Muscle of back (tissue), 11 donors: Measurements from ENCODE around the gene BAG1. TPM values are rescaled to one million over a fixed set of nuclear protein-coding genes. Genes with fewer than 3 reads are reported as not detected.

Source experiments
- DNase-seq, 3 donors: peaks; one replicate each; pipeline versions ENCODE4 v3.0.0 to v3.0.0-alpha.2; 2013
- polyA plus RNA-seq, 10 donors: library from polyadenylated mRNA; unstranded; fragments of 120-200 nt; gene quantifications; one replicate each; pipeline ENCODE4 v1.2.1, GENCODE V29; 2013; ENCODE audit not compliant: insufficient read length in 10 of 10

Gene BAG1
- polyA plus RNA-seq, 10 donors: 62.4 to 86.8 (median 73.6) TPM

GRCh38 chr9:33287087-33287490 is 22.6 kb upstream of the BAG1 start:
- DNase-seq: peak; percentile 36 to 65 (median 41)

DNA sequence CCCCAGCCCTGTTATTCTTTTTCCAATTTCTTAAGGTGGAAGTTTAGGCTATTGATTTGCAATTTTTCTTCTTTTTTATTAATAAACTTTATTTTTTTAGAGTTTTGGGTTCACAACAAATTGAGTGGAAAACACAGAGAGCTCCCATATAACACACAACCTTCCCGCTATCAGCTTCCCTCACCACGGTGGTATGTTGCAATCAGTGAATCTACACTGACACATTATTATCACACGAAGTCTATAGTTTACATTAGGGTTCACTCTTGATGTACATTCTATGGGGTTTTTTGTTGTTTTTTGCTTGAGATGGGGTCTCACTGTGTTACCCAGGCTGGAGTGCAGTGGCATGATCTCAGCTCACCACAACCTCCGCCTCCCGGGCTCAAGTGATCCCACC is 21.0 kb upstream of the BAG1 start:
- no peak for DNase-seq

GRCh38 chr9:33277484-33277883 is 13.0 kb upstream of the BAG1 start:
- no peak for DNase-seq

DNA sequence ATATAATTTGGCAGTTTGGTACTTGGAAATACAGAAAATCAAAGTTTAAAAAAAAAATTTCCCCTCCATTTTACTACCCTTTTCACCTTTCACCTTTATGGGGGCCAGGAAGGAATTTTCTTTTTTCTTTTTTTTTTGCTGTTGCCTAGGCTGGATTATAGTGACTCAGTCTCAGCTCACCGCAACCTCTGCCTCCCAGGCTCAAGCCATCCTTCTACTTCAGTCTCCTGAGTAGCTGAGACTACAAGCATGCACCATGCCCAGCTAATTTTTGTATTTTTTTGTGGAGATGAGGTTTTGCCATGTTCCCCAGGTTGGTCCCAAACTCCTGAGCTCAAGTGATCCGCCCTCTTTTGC is 9.4 kb upstream of the BAG1 start:
- DNase-seq: no peak

- DNase-seq: no peak
These were observed 8.9 kb upstream of the BAG1 start for GRCh38 chr9:33273266-33273971.

GRCh38 chr9:33272061-33272460 is 7.6 kb upstream of the BAG1 start:
- DNase-seq: no peak

DNA sequence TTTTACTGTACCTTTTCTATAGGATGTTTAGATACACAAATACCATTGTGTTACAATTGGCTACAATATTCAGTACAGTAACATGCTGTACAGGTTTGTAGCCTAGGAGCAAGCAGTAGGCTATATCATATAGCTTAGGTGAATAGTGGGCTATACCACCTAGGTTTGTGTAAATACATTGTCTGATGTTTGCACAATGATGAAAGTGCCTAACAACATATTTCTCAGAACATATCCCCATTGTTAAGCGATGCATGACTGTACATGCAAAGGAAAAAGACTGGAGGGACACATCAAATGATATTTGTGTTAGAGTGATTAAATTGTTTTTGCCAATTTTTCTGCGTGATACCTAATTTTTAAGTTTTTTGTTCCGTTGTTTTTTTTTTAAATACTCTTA is 5.6 kb upstream of the BAG1 start:
- no peak for DNase-seq

- no peak for DNase-seq
These were observed 2.8 kb upstream of the BAG1 start for GRCh38 chr9:33267151-33267767.

GRCh38 chr9:33265211-33265865 is 830 bp upstream of the BAG1 start:
- DNase-seq: no peak

- peak in 1 of 3 donors; percentile 45 for DNase-seq
These were observed 470 bp downstream of the BAG1 start for GRCh38 chr9:33264003-33264472.

DNA sequence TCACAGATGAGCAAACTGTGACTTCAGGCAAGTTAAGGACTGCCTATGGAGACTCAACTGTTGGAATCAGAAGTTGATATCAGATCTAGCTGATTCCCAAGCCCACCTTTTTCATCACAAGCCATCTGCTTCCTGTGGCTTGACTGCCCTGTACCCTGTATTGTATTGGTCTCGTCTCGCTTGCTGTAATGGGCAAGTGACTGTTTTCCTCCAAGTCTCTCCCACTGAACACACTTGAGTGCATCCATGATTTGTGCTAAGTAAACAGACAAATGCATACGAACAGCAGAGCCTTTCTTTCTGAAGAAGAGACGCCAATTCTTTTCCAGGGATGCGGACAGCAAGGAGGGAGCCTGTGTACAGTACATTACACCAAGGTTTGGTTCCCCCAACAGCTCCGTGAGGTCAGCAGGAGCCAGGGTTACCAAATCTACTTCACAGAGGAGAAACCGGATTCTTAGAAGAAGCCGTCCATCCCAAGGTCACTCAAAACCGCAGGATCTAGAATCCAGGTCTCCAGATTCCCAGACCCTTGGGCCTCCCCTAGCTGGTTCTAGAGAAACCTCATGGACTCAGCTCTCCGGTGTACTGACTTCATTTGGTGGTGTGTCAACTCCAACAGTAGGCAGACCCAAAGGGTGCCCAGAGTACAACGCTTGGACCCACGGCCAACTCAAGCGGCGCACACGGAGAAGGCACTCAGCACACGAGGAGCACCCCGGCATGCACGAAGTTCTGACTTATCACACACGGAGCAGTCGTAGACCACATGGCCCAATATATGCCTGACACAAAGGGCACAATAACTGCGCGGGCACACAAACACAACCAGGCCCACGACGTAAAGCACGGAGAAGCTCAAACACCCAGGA is 1.1 kb downstream of the BAG1 start:
- DNase-seq: peak in 2 of 3 donors; percentile 23 to 71

GRCh38 chr9:33260372-33260771 is 4.1 kb downstream of the BAG1 start:
- DNase-seq: no peak

DNA sequence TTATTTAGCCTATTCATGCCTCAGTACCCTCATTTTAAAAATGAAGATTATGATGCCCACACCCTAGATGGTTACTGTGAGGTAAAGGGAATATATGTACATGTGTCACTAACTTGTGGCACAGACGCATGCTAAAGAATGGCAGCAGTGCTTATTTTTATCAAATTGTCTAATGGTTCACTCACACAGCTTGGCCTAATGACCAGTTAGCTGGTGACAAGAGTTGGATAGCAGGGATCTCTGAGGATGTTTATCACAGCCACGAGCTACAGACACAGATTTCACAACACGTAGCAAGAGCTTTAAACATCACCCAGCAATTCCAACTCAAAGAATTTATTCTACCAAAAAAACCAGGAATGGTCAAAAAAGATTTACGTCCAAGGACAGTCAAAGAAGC is 7.2 kb downstream of the BAG1 start:
- no peak for DNase-seq

DNA sequence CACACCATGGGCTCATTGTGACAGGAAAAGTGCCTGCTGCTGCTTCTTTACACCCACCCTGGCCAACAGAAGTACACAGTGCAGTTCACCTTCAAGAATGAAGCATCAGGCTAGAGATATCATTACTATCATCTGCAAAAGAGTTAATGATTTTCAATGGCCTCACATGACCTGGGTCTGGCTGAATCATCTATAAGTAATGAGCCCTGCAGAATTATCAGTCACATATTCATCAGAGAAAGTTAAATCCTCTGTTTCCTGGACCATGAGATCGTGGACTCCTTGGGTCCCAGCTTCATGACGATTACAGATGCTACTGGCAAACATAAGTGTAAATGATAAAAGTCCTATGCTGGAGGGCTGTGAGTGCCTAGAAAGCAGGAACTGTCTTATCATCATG is 8.3 kb downstream of the BAG1 start:
- no peak for DNase-seq

DNA sequence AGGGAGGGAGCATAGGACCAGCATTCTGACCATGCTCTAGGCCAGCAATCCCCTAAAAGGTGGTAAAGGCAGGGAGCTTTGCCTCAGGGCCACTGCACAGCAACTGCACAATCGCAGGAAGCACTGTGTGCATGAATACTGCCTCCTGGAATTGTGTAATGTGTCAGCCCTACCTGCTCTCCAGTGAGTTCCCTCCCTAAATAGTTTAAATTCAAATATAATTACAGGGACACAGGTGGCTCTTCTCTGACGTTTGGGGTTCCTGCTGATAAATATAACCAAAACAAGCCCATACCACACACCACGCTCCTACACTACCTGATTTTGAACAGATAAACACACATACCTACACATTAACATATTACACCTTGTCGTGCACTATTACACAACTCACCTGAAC is 9.0 kb downstream of the BAG1 start:
- DNase-seq: no peak

DNA sequence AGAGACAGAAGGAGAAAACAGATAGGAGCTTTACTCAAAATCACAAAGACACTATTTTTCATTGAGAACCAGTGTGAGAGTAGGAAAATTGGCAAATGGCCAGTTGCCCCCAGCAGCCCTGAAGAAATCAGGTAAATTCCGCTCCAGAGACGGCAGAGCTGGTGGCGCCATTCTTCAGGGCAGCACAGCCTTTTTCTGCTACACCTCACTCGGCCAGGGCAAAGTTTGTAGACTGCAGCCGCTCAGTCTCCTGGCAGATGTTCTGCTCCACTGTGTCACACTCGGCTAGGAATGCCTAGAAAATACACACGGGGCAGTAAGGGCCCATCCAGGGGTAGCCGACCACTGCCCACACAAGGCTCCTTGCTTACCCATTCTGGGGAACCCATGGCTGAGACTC is 9.5 kb downstream of the BAG1 start:
- DNase-seq: no peak

DNA sequence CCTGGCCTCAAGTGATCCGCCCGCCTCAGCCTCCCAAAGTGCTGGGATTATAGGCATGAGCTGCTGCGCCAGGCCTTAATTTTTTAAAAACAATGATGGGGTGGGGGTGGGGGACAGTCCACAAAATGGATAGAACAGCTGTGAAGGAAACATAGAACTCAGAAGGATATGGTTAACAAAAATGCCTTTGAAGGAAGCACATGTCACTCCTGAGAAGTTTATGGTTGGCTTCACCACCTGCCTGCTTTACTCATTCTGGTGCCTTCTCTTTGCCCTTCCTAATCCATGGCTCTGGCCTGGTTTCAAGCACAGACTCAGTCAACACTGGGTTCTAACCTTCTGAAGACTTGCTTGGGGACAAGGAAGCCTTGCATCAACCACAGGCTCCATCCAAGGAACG is 10.3 kb downstream of the BAG1 start:
- DNase-seq: no peak

GRCh38 chr9:33250458-33250995 is 14.0 kb downstream of the BAG1 start:
- DNase-seq: no peak

DNA sequence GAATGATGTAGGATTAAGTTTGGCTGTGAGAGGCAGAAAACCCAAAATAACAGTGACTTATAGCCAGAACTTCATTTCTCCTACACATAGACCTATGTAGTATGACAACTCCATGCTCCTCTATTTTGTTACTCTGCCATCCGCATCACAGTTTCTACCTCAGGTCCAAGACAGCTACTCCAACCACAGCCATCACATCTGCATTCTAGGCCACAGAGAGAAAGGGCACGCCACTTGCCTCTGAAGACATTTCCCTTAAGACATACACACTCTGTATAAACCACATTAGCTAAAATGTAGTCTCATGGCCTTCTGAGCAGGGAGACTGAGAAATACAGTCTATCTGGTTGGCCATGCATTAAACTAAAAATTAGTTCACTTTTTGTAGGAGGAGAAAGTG is 14.5 kb downstream of the BAG1 start:
- no peak for DNase-seq

DNA sequence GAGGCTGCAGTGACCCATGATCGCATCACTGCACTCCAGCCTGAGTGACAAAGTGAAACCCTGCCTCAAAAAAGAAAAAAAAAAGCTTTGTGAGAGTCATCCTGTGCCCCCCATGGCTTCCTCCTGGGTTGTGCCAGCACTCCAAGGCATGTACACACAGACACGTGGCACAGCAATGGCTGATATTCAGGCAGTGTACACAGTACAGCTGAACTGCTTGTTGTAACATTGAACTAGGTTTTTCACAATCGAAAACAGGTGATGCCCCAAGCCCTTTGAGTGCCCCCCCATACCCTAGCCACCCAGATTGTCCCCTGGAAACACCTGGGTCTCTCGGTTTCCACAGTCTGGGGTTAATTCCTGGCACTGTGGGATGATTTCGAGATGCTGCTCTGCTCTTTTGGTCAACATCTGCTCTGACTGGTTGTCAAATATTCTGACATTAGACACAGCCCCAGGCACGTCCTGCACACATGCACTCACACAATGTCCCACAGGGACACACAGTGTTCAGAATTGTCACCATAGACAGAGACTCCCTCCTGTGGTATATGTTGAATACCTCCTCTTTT is 15.3 kb downstream of the BAG1 start:
- no peak for DNase-seq

GRCh38 chr9:33248606-33249005 is 15.9 kb downstream of the BAG1 start:
- DNase-seq: no peak
